COLO668 (cell line): Measurements from ENCODE around the gene INSRR.

Experiments used
- DNase-seq: peaks from one replicate; lab custom pipeline; 2025; ENCODE audit not compliant: unreplicated experiment; lab: John Stamatoyannopoulos, UW

INSRR gene

GRCh38 chr1:156808186-156809030 lies 50.5 kb downstream of the INSRR start:
- no peak for DNase-seq

GRCh38 chr1:156807627-156808026 lies 51.3 kb downstream of the INSRR start:
- DNase-seq: no peak

- no peak for DNase-seq
These were observed 52.1 kb downstream of the INSRR start for GRCh38 chr1:156806512-156807440.

- no peak for DNase-seq
These were observed 53.0 kb downstream of the INSRR start for GRCh38 chr1:156805766-156806511.

- no peak for DNase-seq
These were observed 54.2 kb downstream of the INSRR start for GRCh38 chr1:156804572-156805243.

GRCh38 chr1:156804026-156804425 lies 54.9 kb downstream of the INSRR start:
- no peak for DNase-seq

GRCh38 chr1:156803086-156803851 lies 55.6 kb downstream of the INSRR start:
- DNase-seq: no peak

GRCh38 chr1:156802421-156802935 lies 56.4 kb downstream of the INSRR start:
- DNase-seq: no peak

DNA sequence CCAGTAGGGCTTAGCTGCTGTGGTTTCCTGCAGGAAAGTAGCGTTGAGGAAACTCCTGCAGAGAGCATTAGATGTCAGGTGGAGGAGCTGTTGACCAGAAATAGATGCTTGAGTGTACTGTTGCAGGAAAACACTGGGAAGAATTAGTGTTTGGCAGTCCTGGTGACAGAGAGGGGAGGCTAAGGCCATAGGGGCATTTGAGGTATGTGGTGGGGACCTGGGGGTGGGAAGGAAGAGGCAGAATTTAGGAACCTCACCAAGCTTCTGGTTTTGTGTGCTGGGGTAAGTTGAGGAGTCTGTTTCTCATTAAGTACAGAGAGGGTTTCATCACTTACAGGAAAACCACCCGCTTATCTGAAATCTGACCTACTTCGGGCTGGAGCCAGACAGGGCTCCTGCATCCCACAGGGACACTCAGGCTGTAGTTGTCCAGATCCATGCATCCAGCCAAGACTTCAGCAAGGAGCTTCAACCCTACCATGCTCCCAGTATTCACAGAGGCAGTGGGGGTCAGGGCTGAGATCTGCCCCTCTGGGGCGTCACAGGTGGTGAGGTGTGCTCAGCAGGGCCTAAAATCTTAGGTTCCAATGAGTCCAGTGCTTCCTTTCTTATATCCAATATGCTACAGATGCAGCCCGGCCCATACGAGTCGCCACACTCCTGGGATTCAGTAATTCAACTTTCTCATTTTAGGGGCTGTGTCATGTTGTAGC lies 57.4 kb downstream of the INSRR start:
- DNase-seq: no peak

DNA sequence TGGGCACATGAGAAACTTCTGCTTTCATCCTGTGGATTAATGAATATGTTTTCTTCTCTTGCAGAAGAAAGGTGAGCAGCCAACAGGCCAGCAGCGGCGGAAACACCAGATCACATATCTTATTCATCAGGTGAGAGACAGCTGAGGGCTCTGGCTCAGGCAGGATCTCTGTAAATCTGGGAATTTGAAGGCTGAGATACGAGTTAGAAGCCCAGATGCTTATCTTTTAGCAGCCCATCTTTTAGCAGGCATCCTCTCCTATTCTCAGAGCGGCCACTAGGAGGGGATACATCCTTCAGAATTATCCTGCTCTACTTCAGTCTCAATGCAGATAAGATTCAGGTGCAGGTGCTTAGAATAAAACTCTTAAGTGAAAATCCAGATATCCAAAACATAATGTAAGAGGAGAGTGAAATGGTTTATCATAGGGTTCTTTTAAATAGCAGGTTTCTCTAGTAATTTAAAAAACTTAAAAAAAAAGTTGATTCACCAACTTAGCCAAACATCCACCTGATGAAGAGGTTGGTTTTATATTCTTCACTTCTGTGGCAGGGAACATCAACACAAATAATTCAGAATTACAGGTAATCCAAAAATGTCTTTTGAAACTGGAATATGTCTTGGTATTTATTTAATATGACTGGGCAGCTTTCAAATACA lies 61.6 kb downstream of the INSRR start:
- peak; percentile 44 for DNase-seq

- DNase-seq: no peak
These were observed 62.4 kb downstream of the INSRR start for GRCh38 chr1:156796340-156797097.

- no peak for DNase-seq
These were observed 63.1 kb downstream of the INSRR start for GRCh38 chr1:156795787-156796186.

GRCh38 chr1:156795374-156795733 lies 63.6 kb downstream of the INSRR start:
- no peak for DNase-seq

- no peak for DNase-seq
These were observed 64.2 kb downstream of the INSRR start for GRCh38 chr1:156794506-156795373.
